Lung (tissue), 12 donors: ENCODE measurements around the gene IER3IP1. TPM values are rescaled to one million over a fixed set of nuclear protein-coding genes. Genes with fewer than 3 reads are reported as not detected.
"Not testable (repeated sequence)": the region's sequence is repeated elsewhere in the genome, so short reads cannot be mapped to it uniquely, and the experiment has no call there.

ENCODE experiments used
- ATAC-seq: fragments of 200-7000 bp; cut with Tn5 transposase; one replicate; pipeline ENCODE4 v1.9.1; 2020; ENCODE audit warnings: moderate number of reproducible peaks; ENCODE audit not compliant: insufficient read depth, low FRiP score
- DNase-seq, 3 donors: peaks; one replicate each; pipeline ENCODE4 v3.0.0-alpha.2; 2013 to 2017
- H3K27ac ChIP-seq, 2 donors: one replicate each; pipeline ENCODE4 v1.5.1; 2013; ENCODE audit warnings: mild to moderate bottlenecking in 2 of 2, moderate library complexity in 2 of 2, control low read depth in 1 of 2, inconsistent platforms in 1 of 2, low read depth in 1 of 2, low read length in 1 of 2
- H3K27me3 ChIP-seq, 3 donors: one replicate each; pipeline ENCODE4 v1.5.1; 2013; ENCODE audit warnings: low read length in 2 of 3; ENCODE audit not compliant: control insufficient read depth in 3 of 3, insufficient read depth in 3 of 3
- H3K36me3 ChIP-seq, 4 donors: one replicate each; pipeline ENCODE4 v1.5.1; 2013; ENCODE audit warnings: low read length in 4 of 4, mild to moderate bottlenecking in 1 of 4, moderate library complexity in 1 of 4; ENCODE audit not compliant: control insufficient read depth in 4 of 4, insufficient read depth in 4 of 4
- H3K4me1 ChIP-seq, 5 donors: one replicate each; pipeline ENCODE4 v1.5.1; 2013; ENCODE audit warnings: low read length in 5 of 5, mild to moderate bottlenecking in 2 of 5, moderate library complexity in 1 of 5; ENCODE audit not compliant: control insufficient read depth in 5 of 5, insufficient read depth in 5 of 5
- H3K4me3 ChIP-seq: one replicate; pipeline ENCODE4 v1.5.1; 2013; ENCODE audit warnings: mild to moderate bottlenecking, control low read depth, moderate library complexity
- H3K9ac ChIP-seq, 2 donors: one replicate each; pipeline ENCODE4 v1.5.1; 2013; ENCODE audit warnings: low read length in 2 of 2, control low read depth in 1 of 2; ENCODE audit not compliant: insufficient read depth in 1 of 2
- H3K9me3 ChIP-seq, 4 donors: one replicate each; pipeline ENCODE4 v1.5.1; 2013; ENCODE audit warnings: low read length in 3 of 4, mild to moderate bottlenecking in 1 of 4, moderate library complexity in 1 of 4; ENCODE audit not compliant: control insufficient read depth in 4 of 4, insufficient read depth in 3 of 4
- CTCF ChIP-seq: IDR thresholded peaks from 2 replicates; pipeline ENCODE4 v1.5.1; 2012; ENCODE audit warnings: mild to moderate bottlenecking; ENCODE audit errors: control extremely low read depth, extremely low read depth
- WGBS, 2 donors: extraction: QIAGEN DNeasy Blood & Tissue Kit; methylation state at CpG; one replicate each; pipeline ENCODE4 v1.1.7; 2013; 5-methylcytosine and 5-hydroxymethylcytosine counted together
- polyA plus RNA-seq, 2 donors: library from polyadenylated mRNA; stranded (reverse); fragments of 200-250 nt; gene quantifications; one replicate each; pipeline ENCODE4 v1.2.1, GENCODE V29; 2013
- total RNA-seq, 2 donors: library from RNA; depleted of rRNA in 1 of 2; stranded (reverse); fragments of >200 nt in 1 of 2; gene quantifications; one replicate each; pipeline ENCODE4 v1.2.1, GENCODE V29; 2014 to 2021
- donor health status: control.
- donor health status: control.
- donor health status: Bipolar disorder and iron deficiency.
- donor health status: healthy.
- donor health status: DM: yes; HTN: yes; CAD: no.

IER3IP1 gene
- total and polyA plus RNA-seq, 4 donors = 13.2 to 21.6 (median 17.7) TPM

- Histone ChIP-seq H3K27me3 (peaks cover 0 to 6% (median 4%) of the 10 kb centered on the region in 3 donors), H3K9me3 (no peaks in the 10 kb centered on the region), H3K4me3 (no peak overlapping the region), H3K36me3 (no peaks in the 10 kb centered on the region), H3K4me1 (peaks cover 0 to 1% (median 0%) of the 10 kb centered on the region in 5 donors), H3K27ac (no peak overlapping the region), H3K9ac (no peak overlapping the region)
- TF ChIP-seq CTCF = no peak
- ATAC-seq (no peak), DNase-seq (no peak)
- WGBS, 2 donors = 94 to 98% methylated on average over 2 of the region's 2 CpGs
Measured at GRCh38 chr18:47191961-47192360, 15.8 kb upstream of the IER3IP1 start.

GRCh38 chr18:47187721-47188120 lies 11.6 kb upstream of the IER3IP1 start:
- Histone ChIP-seq H3K36me3 (no peaks in the 10 kb centered on the region), H3K9me3 (peaks cover 0 to 5% (median 0%) of the 10 kb centered on the region in 4 donors), H3K4me1 (peaks cover 0 to 1% (median 0%) of the 10 kb centered on the region in 5 donors), H3K4me3 (no peak overlapping the region), H3K27me3 (peaks cover 0 to 4% (median 0%) of the 10 kb centered on the region in 3 donors), H3K27ac (no peak overlapping the region), H3K9ac (no peak overlapping the region)
- 84 to 89% methylated on average over 7 of the region's 7 CpGs for WGBS, 2 donors
- no peak for DNase-seq
- no peak for TF ChIP-seq CTCF
- ATAC-seq = no peak

- Histone ChIP-seq H3K27ac (no peak overlapping the region), H3K9ac (no peak overlapping the region), H3K4me3 (no peak overlapping the region), H3K9me3 (peaks cover 0 to 5% (median 0%) of the 10 kb centered on the region in 4 donors), H3K27me3 (peaks cover 0 to 4% (median 0%) of the 10 kb centered on the region in 3 donors), H3K36me3 (no peaks in the 10 kb centered on the region), H3K4me1 (peaks cover 0 to 4% (median 0%) of the 10 kb centered on the region in 5 donors)
- ATAC-seq (peak; percentile 66), DNase-seq (peak in 1 of 3 donors; percentile 17)
- WGBS, 2 donors = 64 to 83% methylated on average over 5 of the region's 5 CpGs
- no peak for TF ChIP-seq CTCF
Measured at GRCh38 chr18:47184419-47185050, 8.4 kb upstream of the IER3IP1 start.

GRCh38 chr18:47182156-47182555 lies 6.0 kb upstream of the IER3IP1 start:
- not testable (repeated sequence) for H3K4me3 ChIP-seq, H3K36me3 ChIP-seq, ATAC-seq, H3K9ac ChIP-seq, H3K27me3 ChIP-seq, H3K27ac ChIP-seq, H3K4me1 ChIP-seq, DNase-seq, H3K9me3 ChIP-seq
- 84 to 92% methylated on average over 5 of the region's 5 CpGs for WGBS, 2 donors
